GM18870 (cell line): ENCODE measurements around the gene ZBED6.
"Not testable (repeated sequence)": the region's sequence is repeated elsewhere in the genome, so short reads cannot be mapped to it uniquely, and the experiment has no call there.

Experiments
- ATAC-seq: cut with Tn5 transposase; IDR thresholded peaks from one replicate; pipeline ENCODE4 v1.9.1; 2021; ENCODE audit warnings: moderate library complexity; ENCODE audit not compliant: unreplicated experiment

The ZBED6 gene, protein sequence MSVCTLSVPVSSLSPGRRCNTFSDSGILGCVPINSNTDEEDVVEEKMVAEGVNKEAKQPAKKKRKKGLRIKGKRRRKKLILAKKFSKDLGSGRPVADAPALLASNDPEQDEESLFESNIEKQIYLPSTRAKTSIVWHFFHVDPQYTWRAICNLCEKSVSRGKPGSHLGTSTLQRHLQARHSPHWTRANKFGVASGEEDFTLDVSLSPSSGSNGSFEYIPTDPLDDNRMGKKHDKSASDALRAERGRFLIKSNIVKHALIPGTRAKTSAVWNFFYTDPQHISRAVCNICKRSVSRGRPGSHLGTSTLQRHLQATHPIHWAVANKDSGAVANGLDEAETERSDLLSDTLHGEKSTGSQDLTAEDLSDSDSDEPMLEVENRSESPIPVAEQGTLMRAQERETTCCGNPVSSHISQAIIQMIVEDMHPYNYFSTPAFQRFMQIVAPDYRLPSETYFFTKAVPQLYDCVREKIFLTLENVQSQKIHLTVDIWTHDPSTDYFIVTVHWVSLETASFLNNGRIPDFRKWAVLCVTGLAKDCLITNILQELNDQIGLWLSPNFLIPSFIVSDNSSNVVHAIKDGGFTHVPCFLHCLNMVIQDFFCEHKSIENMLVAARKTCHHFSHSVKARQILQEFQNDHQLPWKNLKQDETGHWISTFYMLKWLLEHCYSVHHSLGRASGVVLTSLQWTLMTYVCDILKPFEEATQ (N-terminal part only)

DNA sequence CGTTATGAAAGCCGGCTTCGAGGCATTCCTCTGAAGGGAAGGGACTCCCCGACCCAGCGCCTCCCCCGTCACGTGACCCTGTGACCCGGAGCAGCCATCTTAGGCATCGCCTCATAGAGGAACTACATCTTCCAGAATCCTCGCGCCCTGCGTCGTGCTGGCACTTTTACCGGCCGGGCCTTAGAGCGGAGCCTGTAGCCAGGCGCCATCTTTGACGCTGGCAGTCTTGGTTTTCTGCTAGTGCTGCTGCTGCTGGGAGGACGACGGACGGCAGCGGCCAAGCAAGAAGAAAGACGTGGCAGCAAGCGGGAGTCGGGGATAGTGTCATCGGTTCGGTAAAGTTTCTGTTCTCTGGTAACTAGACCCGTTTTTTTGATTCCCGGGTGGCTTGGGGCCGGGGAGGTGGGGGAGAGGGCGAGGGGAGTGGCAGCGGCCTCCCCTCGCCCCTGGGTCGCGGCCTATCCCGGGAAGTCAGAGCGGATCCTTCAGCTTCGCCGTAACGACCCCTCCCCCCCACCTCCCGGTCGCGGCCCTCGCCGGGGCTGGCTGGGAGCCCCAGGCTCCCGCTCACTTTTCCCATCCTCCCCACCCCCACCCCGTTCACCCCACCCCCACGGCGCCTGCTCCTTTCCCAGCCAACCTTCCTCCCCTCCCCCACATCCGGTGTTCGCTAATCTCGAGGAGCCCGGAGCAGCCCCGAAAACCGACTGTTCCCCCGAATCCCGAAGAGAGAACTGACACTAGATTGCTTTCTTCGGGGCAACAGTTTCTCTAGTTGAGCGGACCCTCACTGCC lies at the start of gene ZBED6, which contains the start of gene ZC3H11A:
ZBED6 (plus strand) TSS at position 183 of the 795 bp plus-strand sequence. CDS start 1,900 bp downstream, outside the sequence.
ZC3H11A (plus strand) TSS at position 183 of the 795 bp plus-strand sequence. CDS start 21,448 bp downstream, outside the sequence.
- ATAC-seq = peak; percentile 90

DNA sequence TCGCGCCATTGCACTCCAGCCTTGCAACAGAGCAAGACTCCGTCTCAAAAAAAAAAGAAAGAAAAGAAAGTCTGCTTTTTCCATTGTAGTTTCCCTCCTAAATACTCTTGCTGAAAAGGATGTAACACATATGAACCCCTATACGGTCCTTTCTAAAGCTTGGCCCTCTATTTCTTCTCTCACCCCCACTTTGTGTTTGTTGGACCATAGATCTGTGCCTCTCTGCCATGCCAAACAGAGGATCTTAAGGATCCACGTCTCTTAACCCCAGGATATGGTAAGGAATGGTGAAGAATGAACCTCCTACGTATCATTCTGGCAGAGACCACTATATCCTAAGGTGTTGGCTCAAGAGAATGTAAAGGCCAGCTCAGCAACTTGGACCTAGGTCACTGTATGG lies 49.1 kb upstream of the ZBED6 start:
- no peak for ATAC-seq

DNA sequence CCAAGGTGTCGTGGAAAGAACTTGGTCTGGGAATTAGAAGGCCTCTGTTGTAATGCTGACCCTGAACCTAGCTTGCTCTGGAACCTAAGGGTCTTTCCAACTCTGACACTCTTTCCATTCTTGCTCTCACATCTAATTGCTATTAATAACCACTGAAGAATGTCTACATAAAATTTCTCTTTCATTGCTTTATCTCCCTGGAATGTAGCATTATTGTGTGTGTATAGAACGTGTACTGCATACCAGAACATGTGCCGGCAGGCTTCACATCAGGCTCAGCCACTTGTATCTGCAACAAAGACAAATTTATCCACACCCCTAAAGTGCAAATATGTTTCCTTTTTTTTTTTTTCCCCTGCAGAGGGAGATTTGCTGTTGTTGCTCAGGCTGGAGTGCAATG lies 44.4 kb upstream of the ZBED6 start:
- no peak for ATAC-seq

DNA sequence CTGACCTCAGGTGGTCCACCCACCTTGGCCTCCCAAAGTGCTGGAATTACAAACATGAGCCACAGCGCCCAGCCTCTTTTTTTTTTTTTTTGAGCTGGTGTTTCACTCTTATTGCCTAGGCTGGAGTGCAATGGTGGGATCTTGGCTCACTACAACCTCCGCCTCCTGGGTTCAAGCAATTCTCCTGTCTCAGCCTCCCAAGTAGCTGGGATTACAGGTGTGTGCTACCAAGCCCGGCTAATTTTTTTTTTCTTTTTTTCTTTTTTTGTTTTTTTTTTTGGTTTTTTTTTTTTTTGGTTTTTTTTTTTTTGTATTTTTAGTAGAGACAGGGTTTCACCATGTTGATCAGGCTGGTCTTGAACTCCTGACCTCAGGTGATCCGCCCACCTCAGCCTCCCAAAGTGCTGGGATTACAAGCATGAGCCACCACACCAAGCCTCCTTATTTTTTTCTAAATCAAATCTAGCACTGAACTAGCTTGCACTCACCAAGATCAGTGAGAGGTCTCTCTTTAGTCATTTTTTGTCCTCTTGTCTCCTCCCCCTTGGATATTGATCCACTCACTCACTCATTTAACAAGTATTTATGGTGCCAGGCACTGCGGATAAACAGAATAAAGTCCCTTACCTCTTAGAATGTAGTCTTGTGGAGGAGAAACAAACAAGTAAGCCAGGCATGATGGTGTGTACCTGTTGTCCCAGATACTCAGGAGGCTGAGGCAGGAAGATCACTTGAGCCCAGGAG lies 43.6 kb upstream of the ZBED6 start:
- ATAC-seq = not testable (repeated sequence)

DNA sequence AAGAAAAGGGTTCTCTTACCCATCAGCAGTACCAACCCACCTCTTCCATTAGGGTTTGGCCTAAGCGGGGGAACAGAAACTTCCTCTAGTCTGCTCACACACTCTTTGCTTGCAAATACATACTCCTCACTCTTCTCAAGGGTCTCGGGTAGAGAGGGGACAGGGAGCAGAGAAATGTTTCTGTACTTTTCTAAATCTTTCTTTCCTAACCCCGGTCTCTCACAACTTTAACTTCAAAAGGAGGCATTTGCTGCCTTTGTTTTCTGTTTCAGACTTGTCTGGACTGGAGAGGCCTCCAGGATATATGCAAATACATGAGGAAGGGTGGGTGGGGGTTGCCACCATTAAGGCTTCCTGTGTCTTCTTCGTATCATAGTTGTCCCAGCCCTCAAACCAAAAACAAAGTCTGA lies 41.0 kb upstream of the ZBED6 start:
- no peak for ATAC-seq

DNA sequence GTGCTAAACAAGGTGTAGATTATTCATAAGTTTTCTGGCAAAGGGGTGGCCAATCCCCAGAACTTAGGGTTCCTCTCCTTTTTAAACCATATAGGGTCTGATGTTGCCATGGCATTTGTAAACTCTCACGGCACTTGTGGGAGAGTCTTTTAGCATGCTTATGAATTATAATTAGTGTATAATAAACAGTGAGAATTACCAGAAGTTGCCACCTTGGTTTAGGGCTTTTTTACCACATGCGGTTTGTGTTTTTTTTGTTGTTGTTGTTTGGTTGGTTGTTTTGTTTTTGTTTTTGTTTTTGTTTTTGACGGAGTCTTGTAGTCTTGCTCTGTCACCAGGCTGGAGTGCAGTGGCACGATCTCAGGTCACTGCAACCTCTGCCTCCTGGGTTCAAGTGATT lies 39.4 kb upstream of the ZBED6 start:
- ATAC-seq = no peak

DNA sequence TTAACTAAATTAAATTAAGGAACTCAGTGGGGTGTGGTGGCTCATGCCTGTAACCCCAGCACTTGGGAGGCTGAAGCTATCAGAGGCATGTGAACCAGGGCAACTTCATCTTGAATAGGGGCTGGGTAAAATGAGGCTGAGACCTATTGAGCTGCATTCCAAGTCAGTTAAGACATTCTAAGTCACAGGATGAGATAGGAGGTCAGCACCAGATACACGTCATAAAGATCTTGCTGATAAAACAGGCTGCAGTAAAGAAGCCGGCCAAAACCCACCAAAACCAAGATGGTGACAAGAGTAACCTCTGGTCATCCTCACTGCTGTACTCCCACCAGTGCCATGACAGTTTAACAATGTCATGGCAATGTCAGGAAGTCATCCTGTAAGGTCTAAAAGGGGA lies 36.7 kb upstream of the ZBED6 start:
- not testable (repeated sequence) for ATAC-seq

DNA sequence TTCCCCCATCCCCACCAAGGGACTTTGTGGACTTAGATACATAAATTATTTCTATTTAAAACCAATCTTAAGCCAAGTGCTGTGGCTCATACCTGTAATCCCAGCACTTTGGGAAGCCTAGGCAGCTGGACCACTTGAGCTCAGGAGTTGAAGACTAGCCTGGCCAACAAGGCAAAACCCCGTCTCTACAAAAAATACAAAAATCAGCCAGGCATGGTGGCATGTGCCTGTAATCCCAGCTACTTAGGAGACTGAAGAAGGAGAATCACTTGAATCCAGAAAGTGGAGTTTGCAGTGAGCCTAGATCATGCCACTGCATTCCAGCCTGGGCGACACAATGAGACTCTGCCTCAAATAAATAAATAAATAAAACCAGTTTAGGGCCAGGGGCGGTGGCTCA lies 34.9 kb upstream of the ZBED6 start:
- ATAC-seq = no peak

DNA sequence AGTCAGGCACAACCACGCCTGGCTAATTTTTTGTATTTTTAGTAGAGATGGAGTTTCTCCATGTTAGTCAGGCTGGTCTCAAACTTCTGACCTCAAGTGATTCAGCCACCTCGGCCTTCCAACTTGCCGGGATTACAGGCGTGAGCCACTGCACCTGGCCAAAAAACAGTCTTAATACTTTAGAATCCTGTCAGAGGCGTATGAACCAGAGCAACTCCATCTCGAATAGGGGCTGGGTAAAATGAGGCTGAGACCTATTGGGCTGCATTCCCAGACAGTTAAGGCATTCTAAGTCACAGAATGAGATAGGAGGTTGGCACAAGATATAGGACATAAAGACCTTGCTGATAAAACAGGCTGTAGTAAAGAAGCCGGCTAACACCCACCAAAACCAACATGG lies 33.5 kb upstream of the ZBED6 start:
- not testable (repeated sequence) for ATAC-seq

DNA sequence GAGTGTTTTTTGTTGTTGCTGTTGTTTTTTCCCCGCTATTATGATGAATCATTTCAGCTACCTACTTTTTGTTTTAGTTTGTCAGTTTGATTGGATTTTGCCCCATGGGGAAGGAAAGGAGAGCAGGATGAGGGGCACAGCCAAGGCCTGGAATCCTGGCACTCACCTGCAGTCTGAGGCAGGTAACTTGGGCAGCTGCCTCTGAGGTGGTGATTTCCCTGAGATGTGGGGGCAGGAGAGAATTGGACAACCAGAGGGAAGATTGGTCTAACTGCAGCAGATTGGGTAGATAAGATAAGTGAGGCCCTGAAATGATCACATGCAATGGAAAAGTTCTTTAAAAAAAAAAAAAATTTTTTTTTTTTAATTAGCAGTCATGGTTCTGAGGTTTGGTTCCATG lies 31.9 kb upstream of the ZBED6 start:
- ATAC-seq = no peak

DNA sequence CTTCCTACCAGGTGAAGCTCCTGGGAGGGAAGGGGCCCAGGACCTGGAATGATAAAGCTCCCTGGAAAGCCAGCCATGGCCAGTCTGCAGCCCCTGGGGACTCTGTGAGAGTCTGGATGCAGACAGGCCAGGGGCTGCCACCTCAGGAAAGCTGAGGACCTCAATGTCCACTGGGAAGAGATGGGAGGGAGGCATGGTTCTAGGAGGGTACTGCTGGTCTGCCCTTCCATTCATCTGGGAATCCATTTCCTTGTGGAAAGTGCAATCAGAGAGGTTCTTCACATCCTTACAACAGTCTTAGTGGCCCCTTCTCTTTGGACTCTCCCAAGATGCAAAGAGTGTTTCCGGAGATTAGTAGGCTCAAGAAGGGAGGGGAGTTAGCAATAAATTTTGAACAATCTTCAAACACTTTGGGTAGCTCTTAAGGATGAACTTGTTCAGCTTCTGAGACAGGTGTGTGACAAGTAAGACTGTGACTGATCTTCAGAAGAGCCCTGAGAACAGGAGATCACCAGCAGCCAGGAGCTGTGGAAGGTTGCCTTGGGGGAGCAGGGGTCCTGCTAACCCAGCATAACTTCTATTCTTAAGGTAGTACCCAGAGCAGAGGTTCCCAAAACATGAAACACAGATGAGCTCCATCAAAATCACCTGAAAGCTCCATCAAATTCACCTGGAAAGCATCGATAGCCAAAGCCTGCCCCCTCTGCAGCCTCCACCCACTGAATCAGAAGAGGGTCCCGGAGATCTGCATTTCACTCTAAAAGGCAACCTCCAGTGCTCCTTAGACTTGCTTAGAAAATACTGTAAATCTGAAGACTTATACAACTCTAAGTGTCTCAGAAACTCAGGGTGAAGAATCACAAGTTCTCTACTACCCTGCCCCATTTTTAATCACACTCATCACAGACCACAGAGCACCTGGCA lies 31.1 kb upstream of the ZBED6 start:
- no peak for ATAC-seq

DNA sequence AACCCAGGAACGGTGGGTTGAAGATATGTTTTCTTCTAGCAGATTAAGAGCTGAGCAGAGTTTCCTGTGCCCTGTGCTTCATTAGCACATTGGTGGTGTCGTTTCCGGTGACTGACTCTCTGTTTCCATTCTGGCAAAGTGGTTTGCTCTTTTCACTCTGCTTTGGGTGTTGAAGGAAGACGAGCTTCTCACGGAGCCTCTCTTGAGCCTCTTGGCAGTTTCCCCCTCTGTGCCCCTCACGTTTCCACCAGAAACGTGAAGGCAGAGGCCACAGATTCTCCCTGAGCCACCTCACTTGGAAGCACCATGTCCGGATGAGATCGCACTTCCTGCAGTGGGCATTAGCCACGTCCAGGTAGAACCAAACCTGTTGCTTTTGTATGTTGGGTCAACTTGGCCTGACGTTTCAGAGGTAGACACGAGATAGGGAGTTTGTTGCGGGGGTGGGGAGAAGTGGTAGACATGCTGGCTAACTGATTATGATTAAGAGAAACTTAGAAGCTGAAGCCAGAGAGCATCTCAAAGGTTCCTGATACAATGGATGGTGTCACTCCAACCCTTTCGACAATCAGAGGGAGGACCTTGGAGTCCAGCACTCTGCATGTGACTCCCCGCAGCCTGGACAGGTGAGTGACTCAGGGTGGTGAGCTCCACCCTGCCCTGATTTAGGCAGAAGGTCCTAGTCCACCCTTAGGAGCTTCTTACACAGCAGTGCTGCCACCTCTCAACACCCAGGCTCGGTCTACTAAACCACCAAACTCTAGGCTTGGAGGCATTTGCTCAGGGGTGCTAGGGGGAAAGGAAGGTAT lies 30.2 kb upstream of the ZBED6 start, which contains the start of gene LAX1:
LAX1 (plus strand) TSS at position 155 of the 809 bp plus-strand sequence; CDS start at position 538, 383 bp downstream.
- ATAC-seq = peak; percentile 71

DNA sequence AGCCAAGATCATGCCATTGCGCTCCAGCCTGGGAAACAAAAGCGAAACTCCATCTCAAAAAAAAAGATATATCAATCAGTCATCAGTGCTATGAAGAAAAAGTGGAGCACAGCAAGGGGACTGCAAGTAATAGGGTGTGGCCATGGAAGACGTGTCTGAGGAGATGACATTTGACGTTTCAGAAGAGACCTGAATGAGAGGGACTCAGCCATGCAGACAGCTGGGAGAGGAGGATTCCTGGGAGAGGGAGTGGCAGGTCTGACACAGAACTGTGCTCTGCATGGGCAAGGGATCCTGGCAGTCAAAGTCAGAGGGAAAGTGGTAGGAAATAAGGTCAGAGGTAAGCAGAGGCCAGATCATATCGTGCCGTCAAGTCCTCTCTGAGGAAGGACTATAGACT lies 27.2 kb upstream of the ZBED6 start:
- ATAC-seq = no peak

DNA sequence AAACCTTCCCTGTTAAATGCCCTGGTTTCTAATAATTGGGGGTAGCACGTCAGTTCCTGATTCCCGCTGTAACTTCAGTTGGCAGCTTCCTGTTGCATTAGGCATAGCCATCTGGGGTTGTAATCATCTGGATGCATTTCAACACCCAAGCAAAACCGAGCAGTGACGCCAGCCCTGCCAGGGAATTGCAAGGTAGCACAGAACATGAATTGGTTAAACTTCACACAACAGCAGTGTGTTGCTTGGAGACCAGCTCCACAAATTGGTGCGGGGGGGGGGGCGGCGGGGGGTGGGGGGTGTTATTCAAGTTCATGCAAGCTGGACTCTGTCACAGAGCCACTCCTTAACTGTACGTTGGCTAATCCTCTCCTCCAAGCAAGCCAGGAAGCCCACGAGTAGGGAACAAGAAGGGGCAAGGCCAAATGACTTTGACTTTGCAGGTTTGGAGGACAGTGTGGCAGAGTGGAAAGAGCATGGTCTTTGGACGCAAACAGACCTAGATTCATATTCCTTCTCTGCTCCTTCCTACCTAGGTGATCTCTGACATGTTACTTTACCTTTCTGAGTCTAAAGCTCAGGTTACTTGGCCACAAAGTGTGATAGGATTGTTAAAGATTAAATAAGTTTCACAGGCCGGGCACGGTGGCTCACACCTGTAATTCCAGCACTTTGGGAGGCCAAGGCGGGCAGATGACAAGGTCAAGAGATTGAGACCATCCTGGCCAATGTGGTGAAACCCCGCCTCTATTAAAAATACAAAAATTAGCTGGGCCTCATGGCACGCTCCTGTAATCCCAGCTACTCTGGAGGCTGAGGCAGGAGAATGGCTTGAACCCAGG lies 25.7 kb upstream of the ZBED6 start:
- no peak for ATAC-seq

DNA sequence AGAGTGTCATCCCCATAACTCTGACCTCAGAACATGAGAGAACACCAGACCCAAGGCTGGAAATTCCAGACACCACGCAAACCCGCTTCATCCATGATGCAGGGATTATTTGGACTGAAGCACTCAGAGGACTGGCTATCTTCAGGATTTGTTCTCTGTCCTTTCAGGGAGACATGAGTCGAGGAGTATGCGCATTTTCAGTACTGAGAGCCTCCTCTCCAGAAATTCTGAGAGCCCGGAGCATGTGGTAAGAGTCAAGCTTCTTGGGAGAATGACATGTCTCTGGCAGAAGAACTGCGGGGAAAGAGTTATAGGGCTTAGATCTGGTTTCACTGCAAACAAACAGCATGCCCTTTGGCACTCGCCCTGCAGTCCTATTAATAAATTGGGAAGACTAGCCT lies 23.5 kb upstream of the ZBED6 start:
- no peak for ATAC-seq

DNA sequence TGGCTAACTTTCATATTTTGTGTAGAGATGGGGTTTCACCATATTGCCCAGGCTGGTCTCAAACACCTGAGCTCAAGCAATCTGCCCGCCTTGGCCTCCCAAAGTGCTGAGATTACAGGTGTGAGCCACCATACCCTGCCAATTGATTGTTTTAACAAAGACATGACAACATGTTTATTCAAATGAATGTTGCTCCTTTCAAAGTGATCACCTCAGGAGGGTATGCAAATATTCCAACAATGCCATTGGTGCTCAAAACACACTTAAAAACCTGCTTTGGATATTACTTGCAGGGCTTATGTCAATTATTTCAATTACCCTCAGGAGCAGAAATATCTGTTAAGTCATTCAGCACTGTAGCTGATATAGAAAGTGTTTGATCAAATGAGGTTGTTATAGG lies 22.6 kb upstream of the ZBED6 start:
- ATAC-seq = no peak

DNA sequence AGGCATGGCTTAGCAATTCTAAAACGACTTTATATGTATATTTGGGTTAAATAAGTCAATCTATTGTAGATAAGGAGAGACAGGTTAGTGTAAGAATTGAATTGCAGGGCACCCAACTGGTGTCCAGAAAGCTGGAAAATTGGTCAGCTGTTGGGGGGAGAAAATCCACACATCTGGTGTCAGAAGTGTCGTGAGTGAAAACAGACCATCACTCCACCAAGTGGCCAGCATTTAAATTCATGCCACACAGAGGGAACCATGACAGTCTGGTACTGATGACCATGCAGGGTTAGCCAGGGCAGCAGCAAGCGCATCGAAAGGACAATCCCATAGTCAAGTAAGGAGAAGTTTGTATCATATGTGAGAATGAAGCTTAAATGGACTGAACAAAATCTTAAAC lies 18.8 kb upstream of the ZBED6 start:
- no peak for ATAC-seq

DNA sequence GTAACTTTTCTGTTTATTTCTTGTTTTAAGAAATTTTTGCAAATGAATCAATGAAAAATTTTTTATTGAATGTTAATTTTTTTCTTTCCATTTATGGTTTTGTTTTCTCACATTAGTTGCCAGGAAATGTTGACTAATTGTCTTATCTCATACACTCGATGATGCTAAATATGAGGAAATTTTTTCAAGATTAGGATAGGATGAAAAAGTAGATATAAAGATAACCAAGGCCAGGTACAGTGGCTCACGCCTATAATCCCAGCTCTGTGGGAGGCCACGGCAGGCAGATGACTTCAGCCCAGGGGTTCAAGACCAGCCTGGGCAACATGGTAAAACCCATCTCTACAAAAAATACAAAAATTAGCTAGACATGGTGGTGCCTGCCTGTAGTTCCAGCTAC lies 17.8 kb upstream of the ZBED6 start:
- ATAC-seq = no peak
